SK-N-SH (cell line): ENCODE data around the gene RASEF. TPM values are rescaled to one million over a fixed set of nuclear protein-coding genes. Genes with fewer than 3 reads are reported as not detected.

Experiments
- CTCF ChIA-PET: fragments of 300-600, 350-600 bp; formaldehyde crosslinking; extraction: SDS; loops from one replicate; lab custom pipeline; 2021; lab: Yijun Ruan, JAX
- POLR2A ChIA-PET: fragments of 350-600 bp; sonication (Branson Sonifier 250); formaldehyde crosslinking; extraction: SDS; loops from one replicate; lab custom pipeline; 2020; ENCODE audit warnings: antibody characterized with exemption, inconsistent platforms; lab: Yijun Ruan, JAX
- DNase-seq: peaks from one replicate; pipeline ENCODE4 v3.0.0; 2012
- H2AFZ ChIP-seq: fragments of 200-600 bp; sonication (generic); 2 replicates; pipeline ENCODE4 v1.8.1; 2016; ENCODE audit warnings: antibody characterized with exemption, mild to moderate bottlenecking, low read depth
- H3F3A ChIP-seq: fragments of 200-600 bp; sonication (generic); replicated peaks from 2 replicates; pipeline ENCODE3; 2016; ENCODE audit warnings: antibody characterized with exemption, mild to moderate bottlenecking; ENCODE audit not compliant: insufficient read depth
- H3K27ac ChIP-seq, 2 experiments: fragments of 200-500 bp in 1 of 2; fragments of 200-600 bp in 1 of 2; sonication (Bioruptor generic) in 1 of 2; sonication (generic), shearing (Covaris generic) in 1 of 2; 2 replicates each; pipeline versions ENCODE4 v1.5.1 to v1.6.1; 2014 to 2016; ENCODE audit warnings: low read depth in 2 of 2, inconsistent platforms in 1 of 2, low read length in 1 of 2, mild to moderate bottlenecking in 1 of 2, mixed read lengths in 1 of 2
- H3K27me3 ChIP-seq: fragments of 200-600 bp; sonication (generic), shearing (Covaris generic); 2 replicates; pipeline ENCODE4 v1.6.1; 2016; ENCODE audit warnings: mixed run types; ENCODE audit not compliant: insufficient read depth
- H3K36me3 ChIP-seq, 2 experiments: fragments of 200-500 bp in 1 of 2; fragments of 200-600 bp in 1 of 2; sonication (Bioruptor generic) in 1 of 2; sonication (generic) in 1 of 2; replicated peaks in 1 of 2; 2 replicates each; pipeline versions ENCODE3 to v1.5.1; 2014 to 2016; ENCODE audit warnings: low read length in 1 of 2, mild to moderate bottlenecking in 1 of 2; ENCODE audit not compliant: insufficient read depth in 2 of 2, control insufficient read depth in 1 of 2
- H3K4me1 ChIP-seq, 2 experiments: fragments of 200-500 bp in 1 of 2; fragments of 200-600 bp in 1 of 2; sonication (Bioruptor generic) in 1 of 2; sonication (generic), shearing (Covaris generic) in 1 of 2; 2 replicates each; pipeline versions ENCODE4 v1.5.1 to v1.6.1; 2014 to 2016; ENCODE audit warnings: low read depth in 1 of 2, low read length in 1 of 2, mixed run types in 1 of 2; ENCODE audit not compliant: insufficient read depth in 2 of 2, control insufficient read depth in 1 of 2
- H3K4me2 ChIP-seq: fragments of 200-600 bp; sonication (generic), shearing (Covaris generic); 2 replicates; pipeline ENCODE4 v1.6.1; 2017; ENCODE audit warnings: mixed run types
- H3K4me3 ChIP-seq, 2 experiments: fragments of 200-500 bp in 1 of 2; fragments of 200-600 bp in 1 of 2; sonication (Bioruptor generic) in 1 of 2; sonication (generic), shearing (Covaris generic) in 1 of 2; 2 replicates each; pipeline versions ENCODE4 v1.5.1 to v1.8.1; 2014 to 2016; ENCODE audit warnings: low read depth in 2 of 2, inconsistent platforms in 1 of 2, low read length in 1 of 2, mild to moderate bottlenecking in 1 of 2, mixed read lengths in 1 of 2, moderate library complexity in 1 of 2
- H3K79me2 ChIP-seq: fragments of 200-600 bp; sonication (generic); 2 replicates; pipeline ENCODE4 v1.8.1; 2017; ENCODE audit warnings: mild to moderate bottlenecking; ENCODE audit not compliant: insufficient read depth
- H3K9ac ChIP-seq: fragments of 200-600 bp; sonication (generic); 2 replicates; pipeline ENCODE4 v1.6.1; 2017; ENCODE audit warnings: mixed run types
- H3K9me2 ChIP-seq: fragments of 200-600 bp; sonication (generic); 2 replicates; pipeline ENCODE4 v1.6.1; 2017; ENCODE audit warnings: mixed run types
- H3K9me3 ChIP-seq: fragments of 200-600 bp; sonication (generic); 2 replicates; pipeline ENCODE4 v1.6.1; 2017; ENCODE audit warnings: mixed run types, mild to moderate bottlenecking, moderate library complexity
- H4K20me1 ChIP-seq: fragments of 200-600 bp; sonication (generic); 2 replicates; pipeline ENCODE4 v1.6.1; 2017; ENCODE audit warnings: mild to moderate bottlenecking, mixed run types; ENCODE audit not compliant: insufficient read depth
- CHD2 ChIP-seq: fragments of 150-350 bp; IDR thresholded peaks from 2 replicates; pipeline ENCODE4 v1.6.1; 2018; ENCODE audit warnings: low read length; ENCODE audit not compliant: partially characterized antibody
- ELF1 ChIP-seq: IDR thresholded peaks from 2 replicates; pipeline ENCODE4 v1.4.0; 2012
- EP300 ChIP-seq, 2 experiments: IDR thresholded peaks; 2 replicates each; pipeline versions ENCODE4 v1.4.0 to v1.6.1; 2012; ENCODE audit warnings: borderline replicate concordance in 1 of 2, low read depth in 1 of 2, low read length in 1 of 2
- EZH2phosphoT487 ChIP-seq: fragments of 200-600 bp; sonication (generic); IDR thresholded peaks from 2 replicates; pipeline ENCODE4 v1.6.1; 2017; ENCODE audit warnings: low read depth, mixed run types, mild to moderate bottlenecking, antibody characterized with exemption, moderate library complexity, borderline replicate concordance
- GABPA ChIP-seq: IDR thresholded peaks from 2 replicates; pipeline ENCODE4 v1.4.0; 2012; ENCODE audit warnings: low read depth, mild to moderate bottlenecking
- NFIC ChIP-seq: IDR thresholded peaks from 2 replicates; pipeline ENCODE4 v1.4.0; 2012; ENCODE audit warnings: borderline replicate concordance
- PBX3 ChIP-seq: IDR thresholded peaks from 2 replicates; pipeline ENCODE4; 2012
- POLR2AphosphoS5 ChIP-seq: IDR thresholded peaks from 2 replicates; pipeline ENCODE4 v1.6.1; 2012; ENCODE audit warnings: low read depth, low read length
- RCOR1 ChIP-seq: fragments of 150-350 bp; IDR thresholded peaks from 2 replicates; pipeline ENCODE4 v1.6.1; 2017; ENCODE audit warnings: antibody characterized with exemption, low read length
- RFX5 ChIP-seq: IDR thresholded peaks from 2 replicates; pipeline ENCODE4 v1.6.1; 2012; ENCODE audit warnings: mild to moderate bottlenecking, improper control_type of control experiment, low read length
- TAF1 ChIP-seq: IDR thresholded peaks from 2 replicates; pipeline ENCODE4 v1.6.1; 2012; ENCODE audit warnings: low read depth, mild to moderate bottlenecking, low read length, moderate library complexity, borderline replicate concordance
- WGBS: methylation state at CpG from one replicate; pipeline ENCODE4 v1.1.6; 2017; ENCODE audit warnings: low lambda C conversion rate; 5-methylcytosine and 5-hydroxymethylcytosine counted together
- polyA plus RNA-seq, 3 experiments: library from polyadenylated mRNA; depleted of rRNA; stranded (reverse); fragments of >200 nt; gene quantifications; 2 replicates each; pipeline ENCODE4 v1.2.3, GENCODE V29; 2012

RASEF gene
- polyA plus RNA-seq, 1 of the 3 experiments (the other 2 are of a cell fraction): not detected

- H4K20me1 ChIP-seq: no peaks in the 10 kb centered on the region
- CTCF ChIA-PET: interaction anchor here (0.6 kb wide), 1 partner anchor 20 kb away, joined by 3 read pairs; no protein-coding TSS in a partner anchor
- no peak overlapping the region for H3K4me2 ChIP-seq
- TF ChIP-seq ELF1: no peak
- TF ChIP-seq POLR2AphosphoS5: no peak
- no peak for TF ChIP-seq TAF1
- TF ChIP-seq NFIC: no peak
- no peak for TF ChIP-seq CHD2
- TF ChIP-seq RFX5: no peak
- TF ChIP-seq EP300 (IDR thresholded peaks at IDR 0.05; ENCODE audit: borderline replicate concordance in 1 of 2, low read depth in 1 of 2, low read length in 1 of 2): no peak
- TF ChIP-seq EZH2phosphoT487: no peak
- TF ChIP-seq, all 33 proteins: peak for 0
- POLR2A ChIA-PET: no interaction called here
- Histone ChIP-seq H3K79me2 (no peaks in the 10 kb centered on the region), H3K27ac (no peak overlapping the region), H2AFZ (no peak overlapping the region), H3K4me3 (no peak overlapping the region), H3K9me2 (no peaks in the 10 kb centered on the region), H3K9ac (no peak overlapping the region), H3K36me3 (no peaks in the 10 kb centered on the region), H3F3A (peaks cover 5% of the 10 kb centered on the region), H3K27me3 (no peaks in the 10 kb centered on the region), H3K9me3 (no peaks in the 10 kb centered on the region), H3K4me1 (no peaks in the 10 kb centered on the region; a peak in 1 of 4 replicates)
- DNase-seq: no peak
- 63% methylated on average over 4 of the region's 4 CpGs for WGBS
Measured at GRCh38 chr9:83012168-83012921, 50.6 kb downstream of the RASEF start.

- no peak overlapping the region for H3K4me2 ChIP-seq
- no peak for DNase-seq
- H3F3A ChIP-seq: peaks cover 5% of the 10 kb centered on the region
- H4K20me1 ChIP-seq: no peaks in the 10 kb centered on the region
- no peaks in the 10 kb centered on the region; a peak in 1 of 4 replicates for H3K4me1 ChIP-seq
- ChIA-PET CTCF (interaction anchor here (0.6 kb wide), 1 partner anchor 19 kb away, joined by 3 read pairs; no protein-coding TSS in a partner anchor), POLR2A (no interaction called here)
- no peaks in the 10 kb centered on the region for H3K79me2 ChIP-seq
- H2AFZ ChIP-seq: no peak overlapping the region
- H3K36me3 ChIP-seq: no peaks in the 10 kb centered on the region
- no peaks in the 10 kb centered on the region for H3K27me3 ChIP-seq
- H3K9me3 ChIP-seq: no peaks in the 10 kb centered on the region
- no peak overlapping the region for H3K27ac ChIP-seq
- no peak for TF ChIP-seq NFIC
- TF ChIP-seq RCOR1: no peak
- no peak for TF ChIP-seq PBX3
- TF ChIP-seq GABPA: no peak
- H3K4me3 ChIP-seq: no peak overlapping the region
- no peaks in the 10 kb centered on the region for H3K9me2 ChIP-seq
- H3K9ac ChIP-seq: no peak overlapping the region
Measured at GRCh38 chr9:83011611-83012010, 51.3 kb downstream of the RASEF start.
